Mucosa of descending colon (tissue), 3 donors: ENCODE measurements around the gene IP6K3. TPM values are rescaled to one million over a fixed set of nuclear protein-coding genes. Genes with fewer than 3 reads are reported as not detected.

Experiments
- ATAC-seq: fragments of 200-7000 bp; cut with Tn5 transposase; one replicate; pipeline ENCODE4 v1.9.1; 2020; ENCODE audit warnings: mild to moderate bottlenecking, moderate library complexity
- DNase-seq, 3 donors: peaks; one replicate each; pipeline ENCODE4 v3.0.0-alpha.2; 2020
- H3K36me3 ChIP-seq: fragments of 200-600 bp; one replicate; pipeline ENCODE4 v1.8.0; 2021; ENCODE audit warnings: low read depth, mild to moderate bottlenecking
- H3K4me1 ChIP-seq: fragments of 200-600 bp; one replicate; pipeline ENCODE4 v1.8.0; 2021; ENCODE audit warnings: low read depth, mild to moderate bottlenecking
- H3K4me3 ChIP-seq: fragments of 200-600 bp; one replicate; pipeline ENCODE4 v1.8.0; 2021; ENCODE audit warnings: mild to moderate bottlenecking
- H3K9me3 ChIP-seq: fragments of 200-600 bp; one replicate; pipeline ENCODE4 v1.8.0; 2021; ENCODE audit warnings: mild to moderate bottlenecking
- intact Hi-C, 2 donors: fragments of 100-400 bp; cut with DNase I in 1 of 2; cut with micrococcal nuclease in 1 of 2; formaldehyde crosslinking; loops; one replicate each; pipeline versions ENCODE4 v1.11.0 to v1.11.1; 2022; cut with DNase I, micrococcal nuclease
- total RNA-seq, 3 donors: library from RNA; stranded (reverse); fragmentation: NEBNext Ultra II Directional in 2 of 3; extraction: Animal tissue kit (Norgen Biotek cat#: 25700) in 2 of 3; gene quantifications; one replicate each; pipeline versions ENCODE4 v1.2.1 to v1.2.4, GENCODE V29; 2021 to 2023
- TF ChIP-seq, protein P1 (sequence below): fragments of 200-600 bp; IDR thresholded peaks from one replicate; pipeline ENCODE4 v1.8.0; 2022; ENCODE audit warnings: antibody characterized with exemption, mild to moderate bottlenecking
- donor health status: DM: no; HTN: no; CAD: no; lungs with moderate emphysema.
- donor health status: DM: no; HTN: no; CAD: no.
- donor health status: DM: no; HTN: yes; CAD: no.

IP6K3 gene
- total RNA-seq, 3 donors from 2014 or later, result 0.67 to 6.8 (median 0.96) TPM

GRCh38 chr6:33678932-33679490 is 67.7 kb downstream of the IP6K3 start:
- no peak overlapping the region for H3K4me3 ChIP-seq
- ATAC-seq (no peak), DNase-seq (no peak)
- TF ChIP-seq, protein P1, sequence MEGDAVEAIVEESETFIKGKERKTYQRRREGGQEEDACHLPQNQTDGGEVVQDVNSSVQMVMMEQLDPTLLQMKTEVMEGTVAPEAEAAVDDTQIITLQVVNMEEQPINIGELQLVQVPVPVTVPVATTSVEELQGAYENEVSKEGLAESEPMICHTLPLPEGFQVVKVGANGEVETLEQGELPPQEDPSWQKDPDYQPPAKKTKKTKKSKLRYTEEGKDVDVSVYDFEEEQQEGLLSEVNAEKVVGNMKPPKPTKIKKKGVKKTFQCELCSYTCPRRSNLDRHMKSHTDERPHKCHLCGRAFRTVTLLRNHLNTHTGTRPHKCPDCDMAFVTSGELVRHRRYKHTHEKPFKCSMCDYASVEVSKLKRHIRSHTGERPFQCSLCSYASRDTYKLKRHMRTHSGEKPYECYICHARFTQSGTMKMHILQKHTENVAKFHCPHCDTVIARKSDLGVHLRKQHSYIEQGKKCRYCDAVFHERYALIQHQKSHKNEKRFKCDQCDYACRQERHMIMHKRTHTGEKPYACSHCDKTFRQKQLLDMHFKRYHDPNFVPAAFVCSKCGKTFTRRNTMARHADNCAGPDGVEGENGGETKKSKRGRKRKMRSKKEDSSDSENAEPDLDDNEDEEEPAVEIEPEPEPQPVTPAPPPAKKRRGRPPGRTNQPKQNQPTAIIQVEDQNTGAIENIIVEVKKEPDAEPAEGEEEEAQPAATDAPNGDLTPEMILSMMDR, result no peak
- no peaks in the 10 kb centered on the region for H3K4me1 ChIP-seq
- H3K36me3 ChIP-seq, result peaks cover 7% of the 10 kb centered on the region
- H3K9me3 ChIP-seq, result no peaks in the 10 kb centered on the region
- intact Hi-C loops, result no loop called here

DNA sequence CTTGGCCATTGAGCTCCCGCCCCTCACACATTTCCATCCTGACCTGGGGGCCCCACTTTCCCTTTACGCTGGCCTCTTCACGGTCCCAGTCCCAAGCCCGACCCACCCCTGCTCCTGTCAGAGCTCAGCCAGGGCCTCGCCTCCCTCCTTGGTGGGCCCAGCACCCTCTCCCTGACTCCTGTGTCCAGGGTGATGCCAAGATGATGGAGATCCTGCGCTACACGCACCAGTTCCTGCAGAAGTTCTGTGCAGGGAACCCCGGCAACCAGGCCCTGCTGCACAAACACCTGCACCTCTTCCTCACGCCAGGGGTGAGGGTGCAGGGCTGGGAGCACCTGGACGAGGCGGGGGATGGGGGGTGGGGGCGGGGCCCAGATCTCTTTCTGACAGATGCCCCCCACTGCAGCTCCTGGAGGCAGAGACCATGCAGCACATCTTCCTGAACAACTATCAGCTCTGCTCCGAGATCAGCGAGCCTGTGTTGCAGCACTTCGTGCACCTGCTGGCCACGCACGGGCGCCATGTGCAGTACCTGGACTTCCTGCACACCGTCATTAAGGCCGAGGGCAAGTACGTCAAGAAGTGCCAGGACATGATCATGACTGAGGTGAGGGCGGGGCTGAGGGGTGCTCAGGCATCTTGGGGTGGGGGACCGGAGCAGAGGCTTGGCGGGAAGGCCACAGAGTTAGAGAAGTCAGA is 68.3 kb downstream of the IP6K3 start:
- Histone ChIP-seq H3K4me1 (no peaks in the 10 kb centered on the region), H3K36me3 (peaks cover 7% of the 10 kb centered on the region), H3K4me3 (no peak overlapping the region), H3K9me3 (no peaks in the 10 kb centered on the region)
- intact Hi-C loops, result no loop called here
- no peak for ATAC-seq
- no peak for DNase-seq
- TF ChIP-seq, protein P1, result no peak

DNA sequence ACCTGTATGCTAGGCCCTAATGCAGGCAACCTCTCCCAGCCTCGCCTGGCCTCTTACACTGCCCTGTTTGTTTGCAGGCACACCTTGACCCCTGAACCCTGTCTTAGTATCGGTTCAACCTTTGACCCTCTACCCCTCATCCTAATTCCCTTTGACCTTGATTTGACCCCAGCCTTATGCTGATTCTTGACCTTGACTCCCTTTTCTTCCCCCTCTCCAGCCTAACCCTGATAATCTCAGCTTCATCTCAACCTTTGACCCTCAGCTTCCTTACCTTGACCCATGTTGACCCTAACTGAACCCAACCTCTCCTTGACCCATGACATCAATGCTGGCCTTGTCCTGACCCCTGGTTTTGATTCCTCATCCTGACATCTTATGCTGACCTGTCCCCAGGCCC is 69.0 kb downstream of the IP6K3 start:
- H3K9me3 ChIP-seq, result no peaks in the 10 kb centered on the region
- no peak for DNase-seq
- intact Hi-C loops, result no loop called here
- ATAC-seq, result no peak
- TF ChIP-seq, protein P1, result no peak
- no peak overlapping the region for H3K4me3 ChIP-seq
- peaks cover 7% of the 10 kb centered on the region for H3K36me3 ChIP-seq
- no peaks in the 10 kb centered on the region for H3K4me1 ChIP-seq

- intact Hi-C loops, result no loop called here
- Histone ChIP-seq H3K9me3 (no peaks in the 10 kb centered on the region), H3K4me3 (no peak overlapping the region), H3K4me1 (no peaks in the 10 kb centered on the region), H3K36me3 (peaks cover 7% of the 10 kb centered on the region)
- ATAC-seq, result no peak
- TF ChIP-seq, protein P1, result no peak
- no peak for DNase-seq
These were observed 69.5 kb downstream of the IP6K3 start for GRCh38 chr6:33677143-33677660.

- peaks cover 7% of the 10 kb centered on the region for H3K36me3 ChIP-seq
These were observed 70.1 kb downstream of the IP6K3 start for GRCh38 chr6:33676416-33677142.

More at GRCh38 chr6:33676416-33677142, 70.1 kb downstream of the IP6K3 start:
- ATAC-seq (no peak), DNase-seq (no peak)
- no peaks in the 10 kb centered on the region for H3K9me3 ChIP-seq
- H3K4me1 ChIP-seq, result no peaks in the 10 kb centered on the region
- intact Hi-C loops, result no loop called here
- TF ChIP-seq, protein P1, result no peak
- no peak overlapping the region for H3K4me3 ChIP-seq
